Measurements from ENCODE around the gene SUSD3.

SUSD3 gene

DNA sequence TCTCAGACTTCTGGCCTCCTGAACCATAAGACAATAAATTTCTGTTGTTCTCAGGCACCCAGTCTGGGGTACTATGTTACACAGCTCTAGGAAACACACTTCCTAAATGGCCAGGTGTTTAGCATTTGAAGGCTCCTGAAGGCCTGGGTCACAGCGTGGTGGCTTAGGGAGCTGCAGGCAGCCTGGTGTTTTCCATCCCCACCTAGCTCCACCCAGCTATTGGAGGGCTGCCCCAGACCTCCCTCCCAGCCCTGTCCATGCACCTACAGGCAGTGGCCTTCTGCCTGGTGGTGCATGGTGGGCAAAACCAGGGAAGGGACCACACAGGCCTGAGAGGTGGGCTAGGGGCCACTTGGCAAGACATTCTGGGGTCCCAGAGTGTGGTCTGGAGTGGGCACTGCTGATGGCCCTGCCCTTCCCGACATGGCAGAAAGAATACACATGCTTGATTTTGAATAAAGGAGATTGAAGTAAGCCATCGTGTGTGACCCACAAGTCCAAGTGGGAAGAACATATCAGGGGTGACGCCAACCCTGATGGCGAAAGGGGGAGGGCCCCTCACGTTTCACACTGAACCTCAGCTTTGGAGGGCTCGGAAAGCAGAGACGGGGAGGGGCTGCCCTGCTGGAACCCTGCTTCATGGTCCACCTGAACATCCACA lies 1.3 kb upstream of the SUSD3 start:
- TF ChIP-seq RAD21 (IDR thresholded peaks at IDR 0.05; ENCODE audit: low read depth) = no peak
- TF ChIP-seq ZBTB7A (IDR thresholded peaks at IDR 0.05; ENCODE audit: low read depth) = no peak
- TF ChIP-seq CEBPB (IDR thresholded peaks at IDR 0.05) = no peak
- no peak for TF ChIP-seq FOXM1 (IDR thresholded peaks at IDR 0.05; ENCODE audit: borderline replicate concordance, low read depth)
- TF ChIP-seq, protein P1, sequence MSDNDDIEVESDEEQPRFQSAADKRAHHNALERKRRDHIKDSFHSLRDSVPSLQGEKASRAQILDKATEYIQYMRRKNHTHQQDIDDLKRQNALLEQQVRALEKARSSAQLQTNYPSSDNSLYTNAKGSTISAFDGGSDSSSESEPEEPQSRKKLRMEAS (IDR thresholded peaks at IDR 0.05) = no peak
- TF ChIP-seq, protein P2, sequence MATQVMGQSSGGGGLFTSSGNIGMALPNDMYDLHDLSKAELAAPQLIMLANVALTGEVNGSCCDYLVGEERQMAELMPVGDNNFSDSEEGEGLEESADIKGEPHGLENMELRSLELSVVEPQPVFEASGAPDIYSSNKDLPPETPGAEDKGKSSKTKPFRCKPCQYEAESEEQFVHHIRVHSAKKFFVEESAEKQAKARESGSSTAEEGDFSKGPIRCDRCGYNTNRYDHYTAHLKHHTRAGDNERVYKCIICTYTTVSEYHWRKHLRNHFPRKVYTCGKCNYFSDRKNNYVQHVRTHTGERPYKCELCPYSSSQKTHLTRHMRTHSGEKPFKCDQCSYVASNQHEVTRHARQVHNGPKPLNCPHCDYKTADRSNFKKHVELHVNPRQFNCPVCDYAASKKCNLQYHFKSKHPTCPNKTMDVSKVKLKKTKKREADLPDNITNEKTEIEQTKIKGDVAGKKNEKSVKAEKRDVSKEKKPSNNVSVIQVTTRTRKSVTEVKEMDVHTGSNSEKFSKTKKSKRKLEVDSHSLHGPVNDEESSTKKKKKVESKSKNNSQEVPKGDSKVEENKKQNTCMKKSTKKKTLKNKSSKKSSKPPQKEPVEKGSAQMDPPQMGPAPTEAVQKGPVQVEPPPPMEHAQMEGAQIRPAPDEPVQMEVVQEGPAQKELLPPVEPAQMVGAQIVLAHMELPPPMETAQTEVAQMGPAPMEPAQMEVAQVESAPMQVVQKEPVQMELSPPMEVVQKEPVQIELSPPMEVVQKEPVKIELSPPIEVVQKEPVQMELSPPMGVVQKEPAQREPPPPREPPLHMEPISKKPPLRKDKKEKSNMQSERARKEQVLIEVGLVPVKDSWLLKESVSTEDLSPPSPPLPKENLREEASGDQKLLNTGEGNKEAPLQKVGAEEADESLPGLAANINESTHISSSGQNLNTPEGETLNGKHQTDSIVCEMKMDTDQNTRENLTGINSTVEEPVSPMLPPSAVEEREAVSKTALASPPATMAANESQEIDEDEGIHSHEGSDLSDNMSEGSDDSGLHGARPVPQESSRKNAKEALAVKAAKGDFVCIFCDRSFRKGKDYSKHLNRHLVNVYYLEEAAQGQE (IDR thresholded peaks at IDR 0.05; ENCODE audit: low read depth) = no peak
- TF ChIP-seq CREB1 (IDR thresholded peaks at IDR 0.05; ENCODE audit: low read depth) = no peak
- TF ChIP-seq YY1 (IDR thresholded peaks at IDR 0.05; ENCODE audit: low read depth) = no peak
- TF ChIP-seq EGR1 (IDR thresholded peaks at IDR 0.05) = no peak
- TF ChIP-seq, protein P3, sequence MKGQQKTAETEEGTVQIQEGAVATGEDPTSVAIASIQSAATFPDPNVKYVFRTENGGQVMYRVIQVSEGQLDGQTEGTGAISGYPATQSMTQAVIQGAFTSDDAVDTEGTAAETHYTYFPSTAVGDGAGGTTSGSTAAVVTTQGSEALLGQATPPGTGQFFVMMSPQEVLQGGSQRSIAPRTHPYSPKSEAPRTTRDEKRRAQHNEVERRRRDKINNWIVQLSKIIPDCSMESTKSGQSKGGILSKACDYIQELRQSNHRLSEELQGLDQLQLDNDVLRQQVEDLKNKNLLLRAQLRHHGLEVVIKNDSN (IDR thresholded peaks at IDR 0.05) = no peak
- TF ChIP-seq TEAD4 (IDR thresholded peaks at IDR 0.05) = no peak
- TF ChIP-seq EP300 (IDR thresholded peaks at IDR 0.05; ENCODE audit: borderline replicate concordance) = no peak
- TF ChIP-seq TCF12 (IDR thresholded peaks at IDR 0.05; ENCODE audit: low read depth) = no peak
- no peak for TF ChIP-seq TAF1 (IDR thresholded peaks at IDR 0.05; ENCODE audit: low read depth)
- TF ChIP-seq NFIC (IDR thresholded peaks at IDR 0.05) = no peak

DNA sequence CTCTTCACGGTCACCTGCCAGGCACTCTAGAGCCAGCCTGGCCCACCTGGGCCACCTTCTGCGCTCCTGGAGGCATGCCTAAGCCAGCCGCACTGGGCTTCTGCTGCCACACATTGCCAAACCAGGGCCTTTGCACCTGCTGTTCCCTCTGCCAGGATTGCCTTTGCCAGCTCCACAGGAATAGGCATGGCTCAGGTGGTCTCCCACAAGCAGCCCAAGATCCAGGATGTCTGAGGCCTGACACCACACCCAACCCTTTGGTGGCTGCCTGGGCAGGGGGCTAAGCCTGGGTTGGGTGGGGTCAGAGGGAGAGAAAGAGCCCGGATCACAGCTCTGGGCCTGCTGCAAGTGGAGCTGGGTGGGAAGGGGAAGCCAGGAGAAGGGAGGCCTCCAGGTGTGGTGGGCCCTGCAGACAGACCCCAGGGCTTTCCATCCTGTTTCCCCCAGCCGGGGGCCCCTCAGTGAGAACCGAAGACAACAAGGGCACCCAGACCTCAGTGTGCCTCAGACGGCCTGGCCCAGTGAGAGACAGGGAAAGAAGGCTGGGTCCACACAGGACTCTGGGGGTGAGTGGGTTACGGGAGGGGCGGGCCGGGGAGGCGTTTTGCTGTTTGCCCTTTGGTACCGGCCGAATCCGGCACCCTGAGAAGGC lies 672 bp upstream of the SUSD3 start:
- TF ChIP-seq CREB1 (IDR thresholded peaks at IDR 0.05; ENCODE audit: low read depth) = no peak
- no peak for TF ChIP-seq TEAD4 (IDR thresholded peaks at IDR 0.05)
- TF ChIP-seq, protein P1 (IDR thresholded peaks at IDR 0.05) = no peak
- TF ChIP-seq, protein P2 (IDR thresholded peaks at IDR 0.05; ENCODE audit: low read depth) = no peak
- no peak for TF ChIP-seq RAD21 (IDR thresholded peaks at IDR 0.05; ENCODE audit: low read depth)
- TF ChIP-seq FOXM1 (IDR thresholded peaks at IDR 0.05; ENCODE audit: borderline replicate concordance, low read depth) = no peak
- TF ChIP-seq TAF1 (IDR thresholded peaks at IDR 0.05; ENCODE audit: low read depth) = no peak
- no peak for TF ChIP-seq EGR1 (IDR thresholded peaks at IDR 0.05)
- TF ChIP-seq EP300 (IDR thresholded peaks at IDR 0.05; ENCODE audit: borderline replicate concordance) = no peak
- TF ChIP-seq, protein P3 (IDR thresholded peaks at IDR 0.05) = no peak
- no peak for TF ChIP-seq NFIC (IDR thresholded peaks at IDR 0.05)

DNA sequence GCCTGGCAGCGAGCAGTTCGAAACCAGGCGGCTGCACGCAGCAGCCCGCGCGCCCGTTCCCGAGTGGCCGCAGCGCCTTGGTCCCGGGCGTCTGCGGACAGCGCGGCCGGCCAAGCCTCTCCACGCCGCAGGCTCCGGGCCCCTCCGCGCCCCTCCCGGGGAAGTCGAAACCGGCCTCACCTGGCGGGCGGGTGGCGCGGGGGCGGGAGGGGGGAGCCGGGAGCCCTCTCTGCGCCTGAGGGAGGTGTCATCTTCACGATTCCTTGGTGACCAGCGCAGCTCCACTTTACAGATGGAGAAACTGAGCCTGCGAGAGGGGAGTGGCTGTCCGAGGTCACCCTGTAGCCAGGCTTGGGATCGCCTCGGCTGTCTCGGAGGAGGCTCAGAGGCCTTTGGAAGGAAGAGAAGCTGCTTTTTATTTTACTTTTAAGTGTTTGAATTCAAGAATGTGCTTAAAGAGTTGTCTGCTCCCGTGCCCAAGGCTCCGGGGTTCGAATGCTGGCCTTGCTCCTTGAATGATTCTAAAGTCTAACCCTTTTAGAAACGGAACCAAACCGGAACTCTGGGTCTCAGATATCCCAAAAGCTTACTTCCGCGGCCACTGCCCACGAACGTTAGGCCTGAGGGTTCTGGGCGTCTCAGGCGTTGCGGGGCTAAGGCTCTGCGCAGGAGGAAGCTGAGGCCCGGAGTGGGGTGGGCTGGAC lies 662 bp downstream of the SUSD3 start:
- no peak for TF ChIP-seq NFIC (IDR thresholded peaks at IDR 0.05)
- TF ChIP-seq ZBTB7A (IDR thresholded peaks at IDR 0.05; ENCODE audit: low read depth) = no peak
- TF ChIP-seq, protein P1 (IDR thresholded peaks at IDR 0.05) = no peak
- no peak for TF ChIP-seq CEBPB (IDR thresholded peaks at IDR 0.05)
- TF ChIP-seq, protein P2 (IDR thresholded peaks at IDR 0.05; ENCODE audit: low read depth) = no peak
- no peak for TF ChIP-seq TEAD4 (IDR thresholded peaks at IDR 0.05)
- TF ChIP-seq TCF12 (IDR thresholded peaks at IDR 0.05; ENCODE audit: low read depth) = no peak
- TF ChIP-seq, protein P3 (IDR thresholded peaks at IDR 0.05) = no peak
- no peak for TF ChIP-seq FOXM1 (IDR thresholded peaks at IDR 0.05; ENCODE audit: borderline replicate concordance, low read depth)
